Right lobe of liver (tissue), 4 donors: ENCODE data around the gene COL18A1.

Source experiments
- POLR2A ChIP-seq: fragments of 450-650 bp; IDR thresholded peaks from one replicate; pipeline ENCODE4 v1.6.1; 2017; ENCODE audit warnings: antibody characterized with exemption, mild to moderate bottlenecking
- TF ChIP-seq, protein P1 (sequence below), 4 donors: fragments of 200-600 bp in 3 of 4; fragments of 450-650 bp in 1 of 4; IDR thresholded peaks; one replicate each; pipeline versions ENCODE4 v1.5.1 to v1.8.0; 2016 to 2022; ENCODE audit warnings: antibody characterized with exemption in 4 of 4, mild to moderate bottlenecking in 2 of 4
- donor health status: DM: no; HTN: no; CAD: no.
- donor health status: DM: no; HTN: no; CAD: no.
- donor health status: DM: no; HTN: yes; CAD: no.

- TF ChIP-seq, protein P1, sequence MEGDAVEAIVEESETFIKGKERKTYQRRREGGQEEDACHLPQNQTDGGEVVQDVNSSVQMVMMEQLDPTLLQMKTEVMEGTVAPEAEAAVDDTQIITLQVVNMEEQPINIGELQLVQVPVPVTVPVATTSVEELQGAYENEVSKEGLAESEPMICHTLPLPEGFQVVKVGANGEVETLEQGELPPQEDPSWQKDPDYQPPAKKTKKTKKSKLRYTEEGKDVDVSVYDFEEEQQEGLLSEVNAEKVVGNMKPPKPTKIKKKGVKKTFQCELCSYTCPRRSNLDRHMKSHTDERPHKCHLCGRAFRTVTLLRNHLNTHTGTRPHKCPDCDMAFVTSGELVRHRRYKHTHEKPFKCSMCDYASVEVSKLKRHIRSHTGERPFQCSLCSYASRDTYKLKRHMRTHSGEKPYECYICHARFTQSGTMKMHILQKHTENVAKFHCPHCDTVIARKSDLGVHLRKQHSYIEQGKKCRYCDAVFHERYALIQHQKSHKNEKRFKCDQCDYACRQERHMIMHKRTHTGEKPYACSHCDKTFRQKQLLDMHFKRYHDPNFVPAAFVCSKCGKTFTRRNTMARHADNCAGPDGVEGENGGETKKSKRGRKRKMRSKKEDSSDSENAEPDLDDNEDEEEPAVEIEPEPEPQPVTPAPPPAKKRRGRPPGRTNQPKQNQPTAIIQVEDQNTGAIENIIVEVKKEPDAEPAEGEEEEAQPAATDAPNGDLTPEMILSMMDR (IDR thresholded peaks at IDR 0.05), result no peak
- TF ChIP-seq POLR2A, result no peak
Measured at GRCh38 chr21:45436351-45437065, 31.5 kb downstream of the COL18A1 start.
